Dendritic cell treated with granulocyte-macrophage colony-stimulating factor and Interleukin-4, amounts not matched to agents 40 ng/mL and 50 ng/mL, for 4 days (primary cell): ENCODE data around the gene DCAF5.

Source experiments
- H3K27ac Mint-ChIP-seq: one replicate; pipeline ENCODE4 v1.8.0; 2022; ENCODE audit warnings: mild to moderate bottlenecking, mixed read lengths
- H3K27me3 Mint-ChIP-seq: one replicate; pipeline ENCODE4 v1.8.0; 2022; ENCODE audit warnings: mild to moderate bottlenecking, mixed read lengths
- H3K36me3 Mint-ChIP-seq: one replicate; pipeline ENCODE4 v1.8.0; 2022; ENCODE audit warnings: low read depth, mixed read lengths
- H3K4me1 Mint-ChIP-seq: one replicate; pipeline ENCODE4 v1.8.0; 2022; ENCODE audit warnings: low read depth, mixed read lengths
- H3K4me3 Mint-ChIP-seq: one replicate; pipeline ENCODE4 v1.8.0; 2022; ENCODE audit warnings: mild to moderate bottlenecking, moderate library complexity, mixed read lengths
- H3K9me3 Mint-ChIP-seq: one replicate; pipeline ENCODE4 v1.8.0; 2022; ENCODE audit warnings: mixed read lengths
- intact Hi-C: fragments of 100-400 bp; cut with micrococcal nuclease; formaldehyde crosslinking; loops from one replicate; pipeline ENCODE4 v1.15.0; 2022

DCAF5 gene

GRCh38 chr14:69014829-69015259 lies 138.1 kb downstream of the DCAF5 start:
- no peak overlapping the region for H3K4me3 Mint-ChIP-seq
- intact Hi-C loops, result loop anchor here (2.0 kb wide), 1 partner anchor 26 kb away; no protein-coding TSS in a partner anchor
- peak overlapping the region; percentile 60 for H3K27ac Mint-ChIP-seq
- peaks cover 26% of the 10 kb centered on the region for H3K4me1 Mint-ChIP-seq
- H3K36me3 Mint-ChIP-seq, result no peaks in the 10 kb centered on the region
- H3K9me3 Mint-ChIP-seq, result no peaks in the 10 kb centered on the region
- no peaks in the 10 kb centered on the region for H3K27me3 Mint-ChIP-seq

DNA sequence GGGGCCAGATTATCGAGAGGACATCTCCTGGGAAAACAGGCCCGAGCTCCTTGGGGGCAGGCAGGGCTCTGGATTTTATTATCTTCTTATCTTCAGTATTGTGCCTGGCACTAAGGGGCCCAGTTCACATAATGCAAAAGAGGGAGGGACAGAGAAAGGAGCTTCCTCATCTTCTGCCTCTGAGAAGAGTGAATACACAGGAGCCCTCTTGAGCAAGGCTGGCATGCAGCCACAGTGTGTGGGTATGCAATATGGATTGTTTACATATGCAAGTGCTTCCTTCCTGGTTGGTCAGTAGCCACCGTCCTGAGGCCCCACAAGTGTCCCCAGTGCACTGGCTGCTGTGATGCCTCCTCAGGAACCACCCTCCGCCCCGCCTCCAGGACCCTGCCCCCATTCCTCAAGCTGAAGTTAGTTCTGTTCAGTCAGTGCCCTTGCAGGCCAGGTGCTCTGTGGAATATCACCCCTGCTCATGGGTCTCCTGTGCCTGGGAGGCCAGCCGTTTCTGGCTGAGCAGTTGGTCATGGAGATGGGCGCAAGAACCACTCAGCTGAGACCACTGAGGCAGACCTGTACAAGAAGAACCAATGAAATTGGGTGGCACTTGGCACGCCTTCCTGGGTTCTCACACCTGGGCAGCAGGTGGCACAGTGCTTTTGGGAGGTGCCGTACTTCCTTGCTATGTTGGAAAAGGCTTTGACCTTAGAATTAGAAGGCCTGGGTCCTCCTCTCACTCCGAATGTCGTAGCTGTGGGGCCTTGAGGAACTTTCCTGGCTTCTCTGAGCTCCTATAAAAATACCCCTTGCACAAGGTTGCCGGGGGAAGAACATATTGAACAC lies 138.8 kb downstream of the DCAF5 start:
- Mint-ChIP-seq H3K9me3 (no peaks in the 10 kb centered on the region), H3K27me3 (no peaks in the 10 kb centered on the region), H3K27ac (peak overlapping the region; percentile 60), H3K36me3 (no peaks in the 10 kb centered on the region), H3K4me3 (no peak overlapping the region), H3K4me1 (peaks cover 26% of the 10 kb centered on the region)
- intact Hi-C loops, result loop anchor here (2.0 kb wide), 1 partner anchor 27 kb away; no protein-coding TSS in a partner anchor

GRCh38 chr14:69012256-69012953 lies 140.5 kb downstream of the DCAF5 start:
- no peaks in the 10 kb centered on the region for H3K27me3 Mint-ChIP-seq
- no peak overlapping the region for H3K27ac Mint-ChIP-seq
- H3K9me3 Mint-ChIP-seq, result no peaks in the 10 kb centered on the region
- no peak overlapping the region for H3K4me3 Mint-ChIP-seq
- intact Hi-C loops, result no loop called here
- peaks cover 26% of the 10 kb centered on the region for H3K4me1 Mint-ChIP-seq
- H3K36me3 Mint-ChIP-seq, result no peaks in the 10 kb centered on the region

DNA sequence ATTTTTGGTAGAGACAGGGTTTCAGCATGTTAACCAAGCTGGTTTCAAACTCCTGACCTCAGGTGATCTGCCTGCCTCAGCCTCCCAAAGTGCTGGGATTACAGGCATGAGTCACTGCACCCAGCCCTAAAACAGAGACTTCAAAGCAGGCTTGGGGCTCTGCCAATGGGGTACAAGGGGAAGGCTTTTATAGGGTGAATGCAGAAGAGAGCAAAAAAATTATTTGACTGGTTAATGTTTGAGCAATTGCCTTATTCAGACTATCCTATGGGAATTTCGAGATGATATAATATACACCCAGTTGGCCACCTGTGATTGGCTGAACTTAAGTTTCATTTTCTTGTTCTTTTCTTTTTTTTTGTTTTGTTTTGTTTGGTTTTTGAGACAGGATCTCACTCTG lies 142.3 kb downstream of the DCAF5 start:
- Mint-ChIP-seq H3K36me3 (no peaks in the 10 kb centered on the region), H3K4me1 (peaks cover 30% of the 10 kb centered on the region), H3K4me3 (no peak overlapping the region), H3K27me3 (peaks cover 2% of the 10 kb centered on the region), H3K9me3 (no peaks in the 10 kb centered on the region), H3K27ac (no peak overlapping the region)
- intact Hi-C loops, result no loop called here

DNA sequence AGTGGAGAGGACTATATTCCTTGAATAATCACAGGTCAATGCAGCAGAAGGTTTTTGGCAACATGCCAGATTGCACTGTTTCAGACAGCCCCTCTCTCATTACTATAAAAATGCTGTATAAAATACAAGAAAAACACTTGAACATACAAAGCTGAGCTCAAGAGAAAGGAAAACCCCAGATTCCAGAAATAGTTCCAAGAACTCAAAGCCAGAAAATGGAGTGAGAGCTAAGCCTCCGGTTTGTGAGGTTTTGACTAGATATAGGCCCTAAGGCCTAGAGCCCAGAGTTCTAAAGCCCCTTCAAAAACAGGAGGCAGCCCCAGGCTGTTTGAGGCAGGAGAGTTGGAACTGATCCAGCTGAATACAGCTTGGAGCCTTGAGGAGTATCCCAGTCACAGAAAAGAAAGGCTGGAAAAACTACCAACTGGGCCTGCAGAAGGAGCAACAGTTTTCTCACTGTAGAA lies 144.5 kb downstream of the DCAF5 start:
- peaks cover 7% of the 10 kb centered on the region for H3K27me3 Mint-ChIP-seq
- H3K4me3 Mint-ChIP-seq, result no peak overlapping the region
- H3K27ac Mint-ChIP-seq, result no peak overlapping the region
- H3K9me3 Mint-ChIP-seq, result no peaks in the 10 kb centered on the region
- H3K4me1 Mint-ChIP-seq, result peaks cover 14% of the 10 kb centered on the region
- intact Hi-C loops, result no loop called here
- no peaks in the 10 kb centered on the region for H3K36me3 Mint-ChIP-seq

DNA sequence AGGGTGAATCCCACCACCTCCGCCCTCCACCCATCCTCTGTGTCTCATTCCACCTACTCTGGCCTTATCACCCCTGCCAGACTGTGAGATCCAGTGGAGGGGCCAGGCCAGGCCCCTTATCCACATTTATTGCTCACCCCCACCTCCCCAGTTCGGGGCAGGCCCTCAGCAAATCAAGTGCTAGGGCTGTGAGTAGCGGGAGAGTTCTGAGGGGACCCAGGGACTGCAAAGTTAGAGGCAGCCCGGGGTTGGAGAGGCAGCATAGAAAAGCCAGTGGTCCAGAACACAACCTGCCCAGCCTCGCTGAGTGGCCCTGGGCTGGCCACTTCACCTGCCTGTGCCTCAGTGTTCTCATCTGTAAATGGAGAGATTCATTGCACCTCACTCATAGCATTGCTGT lies 146.6 kb downstream of the DCAF5 start:
- intact Hi-C loops, result no loop called here
- Mint-ChIP-seq H3K4me1 (peaks cover 5% of the 10 kb centered on the region), H3K9me3 (no peaks in the 10 kb centered on the region), H3K27ac (no peak overlapping the region), H3K36me3 (no peaks in the 10 kb centered on the region), H3K27me3 (peaks cover 9% of the 10 kb centered on the region), H3K4me3 (no peak overlapping the region)

DNA sequence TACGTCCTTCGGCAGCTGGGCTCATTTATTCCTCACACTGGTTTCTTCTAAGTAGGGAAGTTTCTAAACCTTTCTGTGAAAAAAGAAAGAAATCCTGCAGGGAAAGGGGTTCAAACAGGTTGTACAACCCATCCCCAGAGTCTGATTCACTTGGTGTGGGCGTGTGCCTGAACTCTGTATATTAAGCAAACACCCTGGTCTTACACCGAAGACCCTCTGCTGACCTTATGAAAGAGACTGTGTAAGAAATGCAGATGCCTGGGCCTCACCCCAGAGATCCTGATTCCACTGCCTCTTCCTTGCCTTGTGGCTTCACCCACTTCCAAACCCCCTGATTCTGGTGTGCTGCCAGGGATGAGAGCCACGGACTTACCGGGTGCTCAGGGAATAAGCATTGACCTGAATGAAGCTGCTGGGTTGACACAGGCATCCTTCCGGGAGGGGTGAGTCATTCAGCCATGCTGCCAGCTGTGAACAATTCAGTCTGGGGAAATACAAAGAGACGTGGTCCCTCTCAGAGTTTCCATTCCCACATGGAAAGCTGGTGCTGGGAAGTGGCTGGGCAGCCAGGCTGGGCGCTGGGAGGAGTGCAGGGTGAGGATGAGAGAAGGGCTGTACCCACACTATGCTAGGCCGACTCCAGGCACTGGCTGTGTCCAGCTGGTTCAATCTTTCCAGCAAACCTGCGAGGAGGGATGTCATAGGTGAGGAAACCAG lies 147.3 kb downstream of the DCAF5 start:
- Mint-ChIP-seq H3K9me3 (no peaks in the 10 kb centered on the region), H3K27ac (peak overlapping the region; percentile 4), H3K4me3 (no peak overlapping the region), H3K4me1 (peaks cover 5% of the 10 kb centered on the region), H3K36me3 (no peaks in the 10 kb centered on the region), H3K27me3 (peaks cover 9% of the 10 kb centered on the region)
- intact Hi-C loops, result no loop called here

- Mint-ChIP-seq H3K9me3 (no peaks in the 10 kb centered on the region), H3K4me3 (no peak overlapping the region), H3K36me3 (no peaks in the 10 kb centered on the region), H3K27ac (peak overlapping the region; percentile 4), H3K4me1 (peaks cover 5% of the 10 kb centered on the region), H3K27me3 (peaks cover 9% of the 10 kb centered on the region)
- intact Hi-C loops, result no loop called here
Observed at GRCh38 chr14:69004731-69005431, 148.0 kb downstream of the DCAF5 start.

DNA sequence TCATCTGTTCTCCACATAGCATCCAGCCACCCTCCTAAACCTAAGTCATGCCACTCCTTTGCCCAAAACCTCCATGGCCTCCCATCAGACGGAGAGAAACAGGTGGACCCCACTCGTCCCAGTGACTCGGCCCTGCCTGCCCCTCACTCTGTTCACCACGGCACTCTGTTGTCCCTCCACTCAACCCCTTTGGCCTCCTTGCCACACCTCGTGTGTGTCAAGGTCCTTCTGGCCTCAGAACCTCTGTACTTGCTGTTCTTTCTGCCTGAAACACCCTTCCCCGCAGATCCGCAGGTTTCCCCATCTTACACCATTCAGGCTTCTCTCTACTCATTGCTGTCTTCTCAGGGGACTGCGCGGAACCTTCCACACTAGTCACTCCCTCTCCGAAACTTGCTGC lies 149.3 kb downstream of the DCAF5 start:
- Mint-ChIP-seq H3K36me3 (no peaks in the 10 kb centered on the region), H3K4me1 (peaks cover 5% of the 10 kb centered on the region), H3K4me3 (no peak overlapping the region), H3K9me3 (no peaks in the 10 kb centered on the region), H3K27ac (no peak overlapping the region), H3K27me3 (peaks cover 9% of the 10 kb centered on the region)
- intact Hi-C loops, result no loop called here

- Mint-ChIP-seq H3K9me3 (no peaks in the 10 kb centered on the region), H3K27me3 (peaks cover 9% of the 10 kb centered on the region), H3K4me3 (no peak overlapping the region), H3K27ac (no peak overlapping the region), H3K4me1 (peaks cover 5% of the 10 kb centered on the region), H3K36me3 (no peaks in the 10 kb centered on the region)
- intact Hi-C loops, result no loop called here
Observed at GRCh38 chr14:69002069-69002468, 150.8 kb downstream of the DCAF5 start.

DNA sequence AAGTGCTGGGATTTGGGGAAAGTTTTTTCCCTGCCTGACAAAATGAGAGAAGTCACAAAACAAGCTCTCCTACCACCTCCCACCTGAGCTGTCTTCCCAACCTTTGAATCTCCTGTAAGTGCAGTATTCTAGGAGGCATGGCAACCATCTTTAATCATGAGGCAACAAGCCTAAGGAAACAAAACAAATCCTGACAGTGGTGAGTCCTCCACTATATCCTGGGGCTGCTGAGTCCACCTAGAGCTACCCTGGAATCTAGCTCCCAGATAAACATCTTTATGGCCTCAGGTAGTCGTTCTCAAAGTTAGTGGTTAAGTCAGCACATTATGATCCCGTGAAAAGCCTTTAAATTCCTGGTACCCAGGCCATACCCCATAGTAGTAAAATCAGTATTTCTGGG lies 151.5 kb downstream of the DCAF5 start:
- no peaks in the 10 kb centered on the region for H3K9me3 Mint-ChIP-seq
- H3K27ac Mint-ChIP-seq, result no peak overlapping the region
- peaks cover 5% of the 10 kb centered on the region for H3K4me1 Mint-ChIP-seq
- peaks cover 9% of the 10 kb centered on the region for H3K27me3 Mint-ChIP-seq
- H3K36me3 Mint-ChIP-seq, result no peaks in the 10 kb centered on the region
- no peak overlapping the region for H3K4me3 Mint-ChIP-seq
- intact Hi-C loops, result no loop called here
